NCI-H187 treated with DMSO at 0.1 percent for 48 hours (cell line): Measurements from ENCODE around the gene UBE2J1.
"Not testable (repeated sequence)": the region's sequence is repeated elsewhere in the genome, so short reads cannot be mapped to it uniquely, and the experiment has no call there.

Experiments used
- DNase-seq: peaks from one replicate; lab custom pipeline; 2025; lab: John Stamatoyannopoulos, UW

Gene UBE2J1

GRCh38 chr6:89320012-89320559, 32.4 kb downstream of the UBE2J1 start:
- no peak for DNase-seq

GRCh38 chr6:89317067-89317466, 35.5 kb downstream of the UBE2J1 start:
- no peak for DNase-seq

DNA sequence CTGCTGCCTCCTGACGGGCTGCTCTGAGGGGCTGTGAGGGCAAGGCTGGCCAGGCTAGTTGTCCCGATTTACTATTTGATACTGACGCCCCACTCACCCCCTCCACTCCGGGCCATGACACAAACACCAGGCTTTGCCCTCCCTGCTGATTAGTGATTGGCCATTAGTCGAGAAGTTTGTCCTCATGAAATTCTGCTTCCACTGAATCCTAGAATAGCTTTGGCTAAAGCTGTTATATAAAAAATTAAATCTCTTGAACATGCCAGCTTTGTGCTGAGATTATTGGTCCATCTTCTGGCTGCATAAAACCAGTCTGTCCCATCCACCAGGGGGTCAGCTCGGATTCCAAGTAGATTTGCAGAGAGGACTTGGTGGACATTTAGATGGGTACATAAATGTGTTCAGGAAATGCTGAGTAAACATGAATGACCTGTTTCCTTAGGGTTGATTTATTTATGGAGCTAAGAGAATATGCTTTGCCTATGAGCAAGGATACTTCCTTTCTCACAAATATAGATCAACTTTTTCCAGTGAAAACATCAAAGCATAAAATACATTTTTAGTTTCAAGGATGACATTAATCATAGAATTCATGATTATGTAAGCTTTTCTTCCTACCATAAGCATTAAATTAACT, 37.2 kb downstream of the UBE2J1 start, which contains the start of gene GABRR2:
GABRR2 (minus strand) TSS at position 51 of the 637 bp plus-strand sequence. CDS start 134 bp downstream, outside the sequence.
- DNase-seq, result no peak

DNA sequence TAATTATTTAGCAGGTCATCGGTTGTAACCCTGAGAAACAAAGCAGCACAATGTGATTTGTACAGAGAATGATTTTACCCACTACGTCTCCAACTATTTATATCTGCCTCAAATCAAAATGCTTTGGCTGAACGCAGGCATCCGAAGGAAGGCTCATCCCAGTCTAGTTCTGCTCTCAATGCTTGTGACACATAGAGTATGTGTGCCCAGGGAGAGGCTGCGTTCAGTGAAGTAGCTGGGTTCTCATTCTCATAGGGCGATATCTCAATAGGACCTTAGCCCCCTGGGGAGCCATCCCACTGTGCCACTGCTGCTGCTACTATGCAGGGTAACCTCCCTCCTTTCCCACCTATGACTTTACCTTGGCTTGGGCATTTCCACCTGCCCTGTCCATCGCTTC, 37.8 kb downstream of the UBE2J1 start:
- no peak for DNase-seq

GRCh38 chr6:89313006-89313405, 39.5 kb downstream of the UBE2J1 start:
- no peak for DNase-seq

GRCh38 chr6:89311853-89312531, 40.5 kb downstream of the UBE2J1 start:
- no peak for DNase-seq

DNA sequence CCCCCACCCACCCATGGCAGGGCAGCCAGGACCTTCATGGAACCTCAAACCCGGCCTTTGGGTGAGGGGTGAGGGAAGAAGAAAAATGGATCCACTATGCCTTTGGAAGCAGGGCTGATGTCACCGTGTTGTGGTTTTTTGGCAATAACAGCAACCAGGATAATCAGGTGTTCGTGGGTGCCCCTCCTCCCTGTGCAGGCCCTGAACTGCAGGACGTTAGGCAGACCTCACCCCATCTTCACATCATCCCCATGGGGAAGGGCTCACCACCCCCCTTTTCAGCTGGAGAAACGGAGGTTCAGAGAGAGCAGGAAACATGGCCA, 41.0 kb downstream of the UBE2J1 start:
- DNase-seq, result no peak

DNA sequence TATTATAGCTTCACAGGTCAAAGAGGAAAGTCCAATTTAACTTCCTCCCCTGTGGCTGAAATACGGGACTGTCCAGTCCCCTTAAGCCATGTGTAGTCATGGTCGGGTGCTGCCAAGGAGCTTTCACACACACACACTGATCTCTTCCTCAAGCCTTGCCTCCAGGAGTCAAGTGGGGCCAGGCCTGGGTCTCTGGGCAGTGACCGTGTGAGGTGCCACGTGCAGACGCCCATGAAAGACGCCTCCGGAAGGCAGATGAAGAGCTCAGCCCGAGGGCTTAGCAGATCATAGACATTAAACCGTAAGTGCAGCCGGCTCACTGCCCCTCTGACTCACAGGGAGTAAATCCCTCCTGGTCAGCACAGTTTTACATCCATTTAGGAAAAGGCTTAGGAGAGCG, 41.6 kb downstream of the UBE2J1 start:
- no peak for DNase-seq

DNA sequence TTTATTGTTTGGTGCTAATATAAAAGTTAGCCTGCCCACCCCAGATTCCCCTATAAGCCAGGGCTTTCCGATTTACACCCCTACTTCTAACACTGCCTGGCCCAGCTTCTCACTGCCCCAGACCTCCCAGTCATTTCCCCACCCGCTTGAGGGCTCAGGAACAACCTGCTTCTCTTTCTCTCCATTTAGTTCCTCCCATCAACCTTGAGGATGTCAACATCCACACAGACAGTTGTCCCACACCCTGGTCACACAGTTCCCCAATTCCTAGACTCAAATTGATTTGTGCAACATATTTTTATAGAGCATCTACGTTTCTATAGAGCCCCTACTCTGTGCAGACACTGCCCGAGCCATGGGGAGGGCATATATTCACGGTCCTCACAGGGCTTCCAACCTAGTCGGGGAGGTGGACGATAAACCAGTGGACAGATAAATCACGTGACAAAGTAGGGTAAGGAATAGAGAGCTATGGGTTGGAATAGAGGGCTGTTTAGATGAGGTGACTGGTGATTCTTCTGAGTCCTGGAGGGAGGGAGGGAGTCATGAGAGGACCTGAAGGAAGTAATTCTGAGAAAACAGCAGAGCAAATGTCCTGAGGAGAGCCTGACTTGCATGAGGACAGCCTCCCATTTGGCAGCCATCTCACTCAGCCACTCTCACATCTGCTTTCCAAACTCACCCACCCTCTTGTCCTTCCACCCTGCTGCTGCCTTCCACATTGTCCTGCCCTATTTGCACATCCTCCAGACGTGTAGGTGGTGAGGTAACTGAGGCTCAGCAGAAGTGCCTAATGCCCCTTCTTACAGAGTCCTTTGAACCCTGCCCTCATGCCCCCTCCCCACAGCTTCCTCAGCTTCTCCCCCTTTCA, 43.8 kb downstream of the UBE2J1 start:
- DNase-seq, result no peak

GRCh38 chr6:89304517-89304916, 48.0 kb downstream of the UBE2J1 start:
- DNase-seq, result not testable (repeated sequence)

GRCh38 chr6:89302936-89303335, 49.6 kb downstream of the UBE2J1 start:
- no peak for DNase-seq

GRCh38 chr6:89302195-89302770, 50.2 kb downstream of the UBE2J1 start:
- DNase-seq, result no peak

DNA sequence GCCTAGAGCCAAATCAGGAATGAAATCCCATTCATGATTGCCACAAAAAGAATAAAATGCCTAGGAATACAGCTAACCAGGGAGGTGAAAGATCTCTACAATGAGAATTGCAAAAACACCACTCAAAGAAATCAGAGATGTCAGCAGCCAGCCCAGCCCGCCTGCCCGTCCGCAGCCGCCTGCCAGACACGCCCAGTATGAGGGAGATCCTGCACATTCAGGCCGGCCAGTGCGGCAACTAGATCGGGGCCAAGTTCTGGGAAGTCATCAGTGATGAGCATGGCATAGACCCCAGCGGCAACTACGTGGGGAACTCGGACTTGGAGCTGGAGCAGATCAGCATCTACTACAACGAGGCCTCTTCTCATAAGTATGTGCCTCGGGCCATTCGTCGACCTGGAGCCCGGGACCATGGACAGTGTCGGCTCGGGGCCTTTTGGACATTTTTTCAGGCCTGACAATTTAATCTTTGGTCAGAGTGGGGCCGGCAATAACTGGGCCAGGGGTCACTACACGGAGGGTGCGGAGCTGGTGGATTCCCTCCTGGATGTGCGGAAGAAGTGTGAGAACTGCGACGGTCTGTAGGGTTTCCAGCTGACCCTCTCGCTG, 50.8 kb downstream of the UBE2J1 start:
- DNase-seq, result no peak

- DNase-seq, result no peak
These were observed 53.1 kb downstream of the UBE2J1 start for GRCh38 chr6:89299466-89299850.

- no peak for DNase-seq
These were observed 53.6 kb downstream of the UBE2J1 start for GRCh38 chr6:89298680-89299465.

GRCh38 chr6:89297695-89298351, 54.7 kb downstream of the UBE2J1 start:
- DNase-seq, result no peak

GRCh38 chr6:89295981-89296380, 56.5 kb downstream of the UBE2J1 start:
- no peak for DNase-seq

- not testable (repeated sequence) for DNase-seq
These were observed 57.4 kb downstream of the UBE2J1 start for GRCh38 chr6:89295116-89295515.

DNA sequence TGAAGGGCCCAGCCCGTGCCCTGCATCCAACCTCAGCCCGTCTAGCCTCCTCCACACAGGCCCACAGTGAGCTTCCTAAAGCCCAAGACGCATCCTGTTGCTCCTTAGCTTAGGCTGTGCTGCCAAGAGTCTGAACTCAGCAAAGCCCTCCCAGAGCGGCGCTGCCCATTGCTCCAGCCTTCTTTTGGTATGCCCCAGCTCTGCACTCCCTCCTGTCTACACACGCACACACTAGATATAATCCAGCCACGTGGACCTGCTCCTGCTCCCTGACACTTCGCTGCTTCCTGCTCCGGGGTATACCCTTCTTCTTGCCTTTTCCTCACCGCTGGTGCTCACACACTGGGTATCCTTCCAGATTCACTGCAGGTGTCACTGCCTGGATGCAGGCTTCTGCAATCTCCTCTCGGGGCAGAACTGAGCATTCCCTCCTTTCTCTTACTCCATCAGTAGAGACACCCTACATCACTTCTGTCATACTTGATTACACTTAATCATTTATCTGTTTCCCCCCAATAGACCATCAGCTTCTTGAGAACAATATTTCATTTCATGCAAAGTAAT, 61.2 kb downstream of the UBE2J1 start:
- DNase-seq, result no peak
